NCI-H2081 (cell line): Measurements from ENCODE around the gene SLC41A3.
"Not testable (repeated sequence)": the region's sequence is repeated elsewhere in the genome, so short reads cannot be mapped to it uniquely, and the experiment has no call there.

Experiments used
- DNase-seq, 2 experiments: peaks; one replicate each; lab custom pipeline; 2025; lab: John Stamatoyannopoulos, UW

The SLC41A3 gene

DNA sequence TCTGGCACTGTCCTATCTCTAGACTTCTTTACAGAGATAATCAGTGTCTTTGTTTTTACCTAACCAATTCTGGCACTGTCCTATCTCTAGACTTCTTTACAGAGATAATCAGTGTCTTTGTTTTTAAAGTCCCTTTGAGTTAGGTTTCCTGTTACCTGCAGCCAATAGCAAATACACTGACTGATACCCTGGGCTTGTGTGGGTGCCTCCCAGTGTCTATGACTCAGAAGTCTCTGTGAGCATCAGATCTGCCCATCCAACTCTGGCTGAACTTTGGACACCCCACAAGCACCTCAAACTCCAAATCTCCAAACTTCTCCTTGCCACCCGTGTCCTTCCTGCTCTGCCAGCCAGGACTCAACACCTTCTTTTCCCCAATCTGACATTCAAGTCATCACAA, 30.4 kb downstream of the SLC41A3 start:
- DNase-seq, result no peak

DNA sequence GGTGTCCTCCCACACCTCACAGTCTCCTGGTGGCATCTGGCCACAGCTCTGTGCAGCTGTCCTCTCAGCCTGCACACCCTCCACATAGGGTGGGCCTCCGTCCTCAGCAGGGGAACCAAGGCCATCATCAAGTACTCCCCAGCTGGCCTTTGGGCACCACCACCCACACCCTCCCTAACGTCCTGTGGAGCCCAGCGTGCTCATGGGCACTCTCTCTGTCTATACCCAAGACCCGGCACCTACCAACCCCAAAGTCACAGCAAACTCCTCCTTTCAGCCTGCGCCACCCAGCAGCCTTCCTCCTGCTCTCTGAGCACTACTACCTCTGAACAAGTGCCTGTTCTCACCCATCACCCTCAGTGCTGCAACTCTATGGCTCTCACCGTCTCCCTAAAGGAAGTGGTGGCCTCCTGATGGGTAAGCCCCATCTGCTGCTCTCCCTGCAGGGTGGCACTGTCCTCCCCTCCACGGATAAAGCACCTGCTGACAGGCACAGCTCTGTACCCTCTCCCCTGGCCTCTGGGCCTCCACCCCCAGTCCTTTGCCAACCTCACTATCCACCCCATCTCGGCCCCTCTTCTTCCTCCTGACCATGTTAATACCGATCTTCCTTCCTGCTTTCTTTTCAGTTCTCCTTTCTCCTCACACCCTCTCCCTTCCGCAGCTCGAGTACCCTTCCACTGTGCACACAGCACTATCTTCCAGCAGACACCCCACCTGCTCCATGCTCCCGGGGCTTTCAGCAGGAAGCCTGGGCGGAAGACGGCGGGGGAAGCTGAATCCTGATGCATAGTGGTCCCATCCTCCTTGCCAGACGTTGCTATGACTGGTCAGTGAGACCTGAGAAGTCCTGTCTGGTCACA, 31.5 kb downstream of the SLC41A3 start:
- DNase-seq, result no peak

DNA sequence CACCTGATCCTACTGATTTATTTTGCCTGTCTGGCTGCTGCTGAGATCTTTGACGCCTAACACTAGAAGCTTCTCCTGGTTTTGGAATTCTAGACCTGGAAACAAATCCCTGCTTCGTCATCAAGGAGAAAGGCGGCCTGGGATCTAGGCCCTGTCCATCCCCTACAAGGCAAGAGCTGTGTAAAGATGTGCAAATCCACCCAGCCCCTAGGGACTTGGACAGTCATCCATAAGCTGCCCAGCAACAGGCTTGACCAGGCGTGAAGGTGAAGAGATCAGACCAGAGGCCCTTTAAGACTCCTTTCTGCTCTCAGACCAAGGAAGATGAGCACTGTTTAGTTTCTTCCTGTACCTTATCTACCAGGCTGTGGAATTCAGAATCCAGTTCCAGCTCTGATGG, 32.2 kb downstream of the SLC41A3 start:
- DNase-seq, result no peak

DNA sequence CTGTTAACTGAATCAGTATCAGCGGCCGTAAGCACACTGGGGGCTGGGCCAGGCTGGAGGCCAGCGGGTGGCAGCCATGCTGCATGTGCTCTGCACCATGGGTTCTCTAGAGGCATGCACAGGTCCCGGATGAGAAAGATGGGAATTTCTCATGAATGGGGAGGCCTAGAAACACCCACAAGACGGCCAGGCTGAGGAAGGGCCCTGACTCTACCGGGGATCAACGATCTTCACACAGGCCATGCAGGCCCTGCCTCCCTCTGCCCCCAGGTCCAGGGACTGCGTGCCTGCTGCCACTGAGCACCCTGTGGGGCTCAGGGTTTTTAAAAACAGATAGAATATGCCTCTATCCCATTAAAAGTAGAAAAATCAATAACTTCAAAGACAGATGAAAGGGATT, 32.7 kb downstream of the SLC41A3 start:
- DNase-seq, result no peak

DNA sequence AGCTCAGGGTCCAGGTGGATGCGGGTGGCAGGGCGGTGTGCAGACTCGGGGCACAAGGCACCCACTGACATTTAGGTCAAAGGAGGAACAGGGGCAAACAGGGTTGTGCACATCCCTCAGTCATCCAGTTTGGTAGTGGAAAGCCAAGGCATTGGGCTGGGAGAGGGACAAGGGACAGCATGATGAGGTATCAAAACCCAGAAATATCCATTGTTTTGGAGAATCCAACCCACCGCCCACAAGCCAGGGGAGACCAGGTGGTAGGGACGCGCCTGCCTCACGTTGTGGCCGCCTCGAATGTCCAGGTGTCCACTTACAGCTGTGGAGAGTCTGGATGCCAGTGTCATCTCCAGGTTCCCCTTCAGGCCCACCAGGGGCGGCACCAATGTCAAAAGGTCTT, 33.3 kb downstream of the SLC41A3 start:
- no peak for DNase-seq

DNA sequence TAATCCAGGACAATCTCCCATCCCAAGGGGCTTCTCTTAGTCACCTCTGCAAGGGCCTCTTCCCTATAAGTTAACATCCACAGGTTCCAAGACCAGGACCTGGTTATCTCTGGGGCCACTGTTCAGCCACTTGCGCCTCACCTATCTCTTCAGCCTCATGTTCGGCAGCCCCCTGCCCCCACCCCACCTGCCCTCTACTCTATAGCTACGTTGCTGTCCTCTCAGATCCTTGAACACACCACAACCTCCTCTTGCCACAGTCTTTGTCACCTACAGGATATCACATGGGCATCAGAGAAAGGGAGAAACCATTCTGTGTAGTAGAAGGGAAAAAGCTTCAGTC, 33.9 kb downstream of the SLC41A3 start:
- no peak for DNase-seq

DNA sequence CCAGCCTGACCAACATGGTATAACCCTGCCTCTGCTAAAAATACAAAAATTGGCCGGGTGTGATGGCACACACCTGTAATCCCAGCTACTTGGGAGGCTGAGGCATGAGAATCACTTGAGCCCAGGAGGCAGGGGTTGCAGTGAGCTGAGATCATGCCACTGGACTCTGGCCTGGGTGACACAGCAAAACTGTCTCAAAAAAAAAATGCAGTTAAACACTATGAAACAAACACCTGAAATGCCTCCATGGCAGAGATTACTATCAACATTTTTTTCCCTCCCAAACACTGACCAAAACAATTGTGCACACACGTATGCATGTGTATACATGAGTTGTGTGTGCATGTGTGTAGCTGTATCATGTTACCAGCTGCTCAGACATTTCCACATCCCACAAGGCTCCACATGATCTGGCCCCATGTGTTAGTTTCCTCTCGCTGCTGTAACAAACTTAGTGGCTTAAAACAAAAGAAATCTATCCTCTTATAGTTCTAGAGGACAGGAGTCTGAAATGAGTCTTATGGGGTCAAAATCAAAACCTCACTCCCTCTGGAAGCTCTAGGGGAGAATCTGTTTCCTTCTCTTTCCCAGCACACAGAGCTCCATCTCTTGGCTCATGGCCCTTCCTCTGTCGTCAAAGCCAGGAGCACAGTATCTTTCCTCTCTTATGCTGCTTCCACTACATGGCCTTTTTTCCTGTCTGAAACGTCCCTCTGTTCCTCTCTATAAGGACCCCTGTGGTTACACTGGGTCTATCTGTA, 34.5 kb downstream of the SLC41A3 start:
- no peak for DNase-seq

DNA sequence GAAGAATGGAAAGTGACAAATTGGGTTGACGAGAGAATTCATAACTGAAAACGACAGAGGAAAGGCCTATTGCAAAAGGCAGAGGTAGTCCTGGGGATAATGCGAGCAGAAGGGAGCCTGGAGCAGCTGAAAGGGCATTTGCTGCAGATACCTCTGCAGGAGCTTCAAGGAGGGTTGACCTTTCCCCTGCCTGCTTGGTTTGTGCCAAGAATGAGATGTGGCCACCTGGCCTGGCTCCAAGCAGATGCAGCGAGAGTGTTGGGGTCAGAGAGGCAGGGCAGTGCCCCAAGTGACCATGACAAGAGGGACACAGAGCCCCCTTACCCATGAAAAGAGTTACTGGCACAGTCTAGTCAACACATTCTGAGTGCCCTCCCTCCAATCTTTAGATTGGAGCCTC, 43.5 kb downstream of the SLC41A3 start:
- no peak for DNase-seq

DNA sequence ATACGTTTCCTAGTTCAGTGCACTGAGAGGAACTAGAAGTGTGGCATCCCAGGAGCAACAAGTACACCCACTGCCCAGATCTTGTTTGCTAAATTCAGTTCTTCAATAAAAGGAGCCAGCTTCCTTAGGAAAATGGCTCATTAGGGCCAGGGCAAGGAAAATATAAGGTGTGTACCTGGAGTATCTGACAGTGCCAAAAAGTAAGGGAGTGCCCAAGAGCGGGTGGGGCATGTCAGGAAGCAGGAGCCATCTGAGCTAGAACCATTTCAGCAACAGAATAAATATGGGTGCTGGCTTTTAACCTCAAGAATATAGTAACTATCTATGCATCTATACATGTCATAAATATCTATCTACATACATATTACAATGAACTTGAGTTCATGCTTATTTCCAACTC, 44.1 kb downstream of the SLC41A3 start:
- DNase-seq, result no peak

DNA sequence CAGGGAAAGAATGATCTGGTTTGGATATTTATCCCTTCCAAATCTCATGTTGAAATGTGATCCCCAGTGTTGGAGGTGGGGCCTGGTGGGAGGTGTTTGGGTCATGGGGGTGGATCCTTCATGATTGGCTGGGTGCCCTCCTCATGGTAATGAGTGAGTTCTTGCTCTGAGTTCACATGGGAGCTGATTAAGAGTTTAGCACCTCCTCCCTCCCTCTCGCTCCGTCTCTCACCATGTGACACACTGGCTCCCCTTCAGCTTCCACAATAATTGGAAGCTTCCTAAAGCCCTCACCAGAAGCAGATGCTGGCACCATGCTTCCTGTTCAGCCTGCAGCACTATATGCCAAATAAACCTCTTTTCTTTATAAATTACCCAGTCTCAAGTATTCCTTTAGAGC, 45.1 kb downstream of the SLC41A3 start:
- DNase-seq, result not testable (repeated sequence)

DNA sequence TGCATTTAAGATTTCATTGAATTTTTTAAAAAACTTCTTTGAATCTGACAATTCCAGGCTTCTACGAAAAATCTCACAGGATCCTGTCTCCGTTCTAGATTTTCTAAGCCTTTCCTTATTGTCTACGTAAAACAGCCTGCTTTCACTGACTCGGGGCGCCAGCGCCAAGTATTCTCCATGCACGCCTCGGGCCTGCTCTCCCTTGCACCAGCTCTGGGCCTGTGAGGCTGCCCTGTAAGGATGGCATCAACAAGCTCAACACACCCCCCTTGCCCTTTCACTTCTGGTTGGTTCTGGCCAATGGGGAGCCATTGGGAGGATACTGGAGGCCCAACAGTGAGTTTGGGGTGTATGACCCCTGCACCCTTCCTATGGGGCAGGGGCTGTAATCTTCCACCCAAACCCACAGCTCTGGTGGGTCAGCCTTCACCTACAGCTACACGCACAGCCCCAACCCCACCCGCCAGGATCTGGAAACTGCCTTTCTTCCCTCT, 47.8 kb downstream of the SLC41A3 start:
- DNase-seq, result no peak

DNA sequence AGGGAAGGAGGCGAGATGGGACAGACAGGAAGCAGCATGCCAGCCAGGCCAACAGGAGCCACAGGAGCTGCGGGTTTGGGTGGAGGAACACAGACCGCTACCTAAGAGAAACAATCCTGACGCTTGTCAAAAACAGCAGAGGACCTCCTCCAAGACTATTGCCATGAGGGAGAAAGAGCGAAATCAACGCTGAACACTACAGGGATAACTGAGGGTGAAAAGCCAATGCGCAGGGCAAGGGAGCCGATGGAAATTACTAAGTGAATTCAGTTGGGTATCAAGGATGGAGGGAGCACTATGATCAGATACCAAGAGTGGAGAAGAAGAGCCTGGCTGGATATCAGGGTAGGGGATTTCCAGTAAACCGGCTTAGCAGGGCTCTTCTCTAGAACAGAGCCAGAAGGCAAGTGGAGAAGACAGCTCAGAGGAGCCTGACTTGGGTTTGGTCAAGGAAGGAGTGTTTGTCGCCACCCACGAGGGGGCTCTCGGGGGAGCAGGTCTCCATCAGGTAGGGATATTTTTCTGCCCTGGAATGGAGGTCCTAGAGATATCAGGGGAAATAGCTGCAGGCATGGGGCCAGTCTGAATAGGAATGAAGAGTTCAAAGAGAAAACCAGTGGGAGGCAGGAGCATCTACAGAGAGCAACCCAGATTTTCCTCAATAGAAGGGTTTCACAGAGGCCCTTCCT, 48.4 kb downstream of the SLC41A3 start:
- no peak for DNase-seq

DNA sequence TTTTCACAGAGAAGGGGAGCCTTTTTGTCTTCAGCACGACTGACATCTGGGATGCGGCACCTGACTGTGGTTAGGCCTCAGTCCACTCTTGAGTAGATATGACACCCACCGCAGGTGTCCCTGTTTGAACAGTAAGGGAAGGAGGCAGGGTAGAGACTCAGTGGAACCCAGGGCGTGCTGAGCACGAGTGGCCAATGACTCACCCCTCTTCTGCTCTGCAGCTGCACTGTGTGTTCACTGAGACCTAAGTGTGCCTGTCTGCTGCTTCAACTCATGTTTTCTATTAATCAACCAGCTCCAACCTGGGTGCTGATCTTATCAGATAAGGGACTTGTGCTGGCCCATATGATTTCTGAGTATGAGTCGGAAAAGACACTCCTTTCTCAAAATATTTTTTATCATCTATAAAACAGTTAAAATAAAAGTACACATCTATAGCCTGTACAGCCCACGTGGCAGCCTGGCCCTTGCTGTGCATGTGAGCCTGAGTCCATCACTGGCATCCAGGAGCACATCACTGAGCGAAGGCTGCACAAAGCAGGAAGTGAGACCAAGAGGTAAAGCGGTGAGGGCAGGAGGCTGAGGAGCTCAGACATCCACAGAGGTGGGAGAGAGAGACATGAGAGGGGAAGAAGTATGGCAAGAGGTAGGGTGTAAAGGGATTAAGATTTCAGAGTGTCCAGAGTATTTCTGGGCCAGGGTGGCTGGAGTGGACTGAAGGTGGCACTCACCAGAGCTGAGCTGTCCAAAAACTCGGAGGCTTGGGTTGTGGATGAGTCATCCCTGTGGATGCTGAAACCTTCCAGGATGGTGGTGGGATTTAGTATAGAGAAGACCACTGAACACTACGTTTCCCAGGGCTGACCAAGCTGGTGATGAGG, 49.2 kb downstream of the SLC41A3 start:
- DNase-seq, result no peak

DNA sequence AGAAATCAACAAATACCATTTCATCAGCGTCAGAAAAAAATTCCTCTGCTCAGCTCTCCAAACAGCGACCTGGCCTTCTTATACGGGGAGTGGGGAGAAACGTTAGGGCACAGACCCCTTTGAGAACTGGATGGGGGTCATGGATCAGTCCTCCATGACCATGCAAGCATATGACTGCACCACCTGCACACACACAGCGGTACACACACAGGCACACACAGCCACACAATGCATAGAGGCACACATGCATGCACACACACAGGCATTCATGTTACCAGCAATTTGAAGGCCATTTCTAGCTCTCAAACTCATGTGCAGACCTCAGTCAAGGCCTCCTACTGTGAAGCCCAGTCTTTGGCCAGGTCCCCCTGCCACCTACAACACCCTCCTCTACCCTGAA, 50.2 kb downstream of the SLC41A3 start:
- DNase-seq, result no peak

DNA sequence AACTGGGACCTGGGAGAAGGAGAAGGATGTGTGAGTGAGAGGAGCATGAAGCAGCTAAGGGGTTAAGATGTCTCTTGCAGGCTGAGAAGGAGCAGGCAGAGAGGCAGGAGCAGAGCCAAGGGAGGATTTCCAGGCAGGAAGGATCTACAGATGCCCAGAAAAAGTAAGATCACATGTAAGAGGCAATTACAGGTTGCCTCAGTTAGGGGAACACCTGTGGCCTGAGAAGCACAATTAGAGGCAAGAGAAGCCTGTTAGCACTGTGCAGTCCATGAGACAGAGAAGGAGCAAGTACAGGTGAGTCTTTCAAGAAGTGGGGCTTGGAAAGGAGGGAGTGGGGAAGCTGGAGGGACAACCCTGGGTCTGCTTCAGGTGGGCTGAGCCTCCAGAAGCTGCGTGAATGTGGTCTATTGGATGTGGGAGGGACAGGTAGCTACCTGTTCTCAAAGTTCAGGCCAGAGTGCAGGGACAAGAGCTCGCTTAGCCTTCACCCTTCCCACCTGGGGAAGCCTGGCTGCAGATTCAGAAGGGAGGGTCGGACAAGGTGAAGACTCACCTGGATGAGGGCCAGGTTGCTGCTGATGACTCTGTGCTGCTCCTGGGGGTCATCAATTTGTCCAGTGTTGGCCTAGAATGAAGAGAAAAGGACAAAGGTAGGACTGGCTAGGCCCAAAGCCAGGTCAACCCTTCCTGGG, 50.7 kb downstream of the SLC41A3 start:
- no peak for DNase-seq

DNA sequence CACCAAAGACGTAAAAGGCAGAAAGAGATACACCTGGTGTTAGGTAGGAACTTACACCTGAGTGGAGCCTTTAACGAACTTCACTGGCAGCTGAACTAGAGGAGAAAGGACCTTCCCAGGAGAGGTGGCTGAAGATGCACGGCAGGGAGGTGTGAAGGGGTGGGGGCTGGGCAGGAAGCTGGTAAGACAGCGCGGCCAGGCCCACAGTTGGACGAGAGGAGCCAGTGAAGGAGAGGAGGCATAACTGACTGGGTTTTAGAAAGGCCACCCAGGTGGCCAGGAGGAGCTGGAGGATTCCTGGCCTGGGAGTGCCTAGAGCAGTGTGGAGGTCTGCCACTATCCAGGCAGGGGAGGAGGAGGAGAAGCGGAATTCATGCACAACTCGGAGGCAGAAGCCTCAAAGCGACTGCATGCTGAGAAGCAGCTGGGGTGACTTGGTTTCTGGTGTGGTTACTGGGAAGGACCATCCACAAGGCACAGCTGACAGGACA, 51.9 kb downstream of the SLC41A3 start:
- DNase-seq, result no peak

DNA sequence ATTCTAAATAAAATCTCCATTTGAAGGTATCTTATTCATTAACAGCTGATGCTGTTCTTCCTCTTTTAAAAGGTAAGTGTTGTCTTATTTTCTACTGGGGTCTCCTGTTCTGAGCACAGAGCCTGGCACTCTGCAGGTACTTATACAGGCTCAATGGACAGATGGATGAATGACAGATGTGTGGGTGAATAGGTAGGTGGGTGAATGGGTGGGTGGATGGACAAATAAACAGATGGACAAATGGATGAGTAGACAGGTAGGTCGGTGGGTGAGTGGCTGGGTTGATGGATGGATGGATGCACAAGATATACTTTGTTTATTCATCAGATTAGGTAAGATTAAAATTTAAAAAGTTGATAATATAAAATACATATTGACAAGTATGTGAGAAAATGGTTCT, 53.5 kb downstream of the SLC41A3 start:
- DNase-seq, result no peak

DNA sequence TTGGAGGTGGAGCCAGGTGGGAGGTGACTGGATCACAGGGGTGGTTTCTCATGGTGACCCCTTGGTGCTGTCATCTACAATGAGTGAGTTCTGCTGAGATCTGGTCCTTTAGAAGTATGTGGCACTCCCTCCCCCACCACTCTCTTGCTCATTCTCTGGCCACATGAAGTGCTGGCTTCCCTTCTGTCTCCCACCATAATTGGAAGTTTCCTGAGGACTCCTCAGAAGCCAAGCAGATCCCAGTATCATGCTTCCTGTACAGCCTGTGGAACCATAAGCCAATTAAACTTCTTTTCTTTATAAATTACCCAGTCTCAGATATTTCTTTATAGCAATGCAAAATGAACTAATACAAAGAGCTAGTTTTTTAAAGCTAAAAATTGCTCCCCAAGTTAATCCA, 54.7 kb downstream of the SLC41A3 start:
- no peak for DNase-seq

DNA sequence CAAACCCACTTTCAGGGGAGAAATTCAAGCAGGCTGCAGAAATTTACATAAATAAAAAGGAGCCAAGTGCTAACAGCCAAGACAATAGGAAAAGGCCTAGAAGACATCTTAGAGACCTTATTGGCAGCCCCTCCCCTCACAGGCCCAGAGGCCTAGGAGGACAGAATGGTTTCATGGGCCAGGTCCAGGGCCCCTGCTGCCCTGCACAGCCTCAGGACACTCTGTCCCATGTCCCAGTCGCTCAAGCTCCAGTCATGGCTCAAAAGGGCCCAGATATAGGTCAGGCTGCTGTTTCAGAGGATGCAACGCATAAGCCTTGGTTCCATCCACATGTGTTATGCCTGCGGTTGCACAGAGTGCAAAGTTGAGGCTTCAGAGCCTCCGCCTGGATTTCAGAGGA, 55.8 kb downstream of the SLC41A3 start:
- no peak for DNase-seq

DNA sequence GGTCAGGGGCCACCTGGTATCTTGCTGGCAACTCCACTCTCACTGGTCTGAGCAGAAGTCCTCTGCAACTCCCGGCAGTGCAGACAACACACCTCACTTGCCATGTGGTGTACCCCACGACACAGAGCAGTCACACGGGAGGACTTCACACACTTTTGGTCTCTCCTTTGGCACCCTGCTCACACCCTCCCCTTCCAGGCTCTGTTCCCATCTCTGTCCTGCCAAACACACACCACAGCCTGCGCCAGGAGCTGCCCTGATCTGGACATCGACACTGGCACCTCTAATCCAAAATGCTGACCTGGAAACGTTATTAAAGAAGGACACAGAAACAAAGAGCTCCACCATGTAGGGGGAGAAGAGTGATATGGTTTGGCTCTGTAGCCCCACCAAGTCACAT, 57.2 kb downstream of the SLC41A3 start:
- DNase-seq, result no peak

DNA sequence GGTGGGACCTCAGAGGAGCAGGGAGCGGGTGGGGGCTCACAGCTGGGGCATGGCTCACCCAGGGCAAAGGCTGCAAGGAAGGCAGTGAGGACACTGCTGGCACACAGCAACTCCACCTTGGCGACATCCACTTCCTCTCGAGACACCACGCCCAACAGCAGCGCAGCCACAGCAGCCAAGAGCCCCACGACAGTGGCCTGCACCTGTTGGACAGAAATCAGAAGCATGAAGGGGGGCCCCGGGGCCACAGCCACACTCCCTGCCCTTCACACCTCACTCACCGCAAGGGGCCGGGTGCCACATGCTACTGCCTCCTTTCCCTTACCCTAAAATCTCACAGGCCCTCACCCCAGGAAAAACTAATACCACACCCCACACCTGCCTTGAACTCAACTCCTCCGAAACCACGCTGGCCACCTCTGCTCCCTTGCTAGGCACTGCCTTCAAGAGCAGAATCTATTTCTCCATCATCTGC, 57.6 kb downstream of the SLC41A3 start:
- no peak for DNase-seq
